HG03066 (cell line): ENCODE results near the gene ZC3H18.

ENCODE experiments used
- ATAC-seq: cut with Tn5 transposase; IDR thresholded peaks from one replicate; pipeline ENCODE4 v1.9.1; 2021; ENCODE audit warnings: low read depth; ENCODE audit not compliant: unreplicated experiment

Gene ZC3H18

DNA sequence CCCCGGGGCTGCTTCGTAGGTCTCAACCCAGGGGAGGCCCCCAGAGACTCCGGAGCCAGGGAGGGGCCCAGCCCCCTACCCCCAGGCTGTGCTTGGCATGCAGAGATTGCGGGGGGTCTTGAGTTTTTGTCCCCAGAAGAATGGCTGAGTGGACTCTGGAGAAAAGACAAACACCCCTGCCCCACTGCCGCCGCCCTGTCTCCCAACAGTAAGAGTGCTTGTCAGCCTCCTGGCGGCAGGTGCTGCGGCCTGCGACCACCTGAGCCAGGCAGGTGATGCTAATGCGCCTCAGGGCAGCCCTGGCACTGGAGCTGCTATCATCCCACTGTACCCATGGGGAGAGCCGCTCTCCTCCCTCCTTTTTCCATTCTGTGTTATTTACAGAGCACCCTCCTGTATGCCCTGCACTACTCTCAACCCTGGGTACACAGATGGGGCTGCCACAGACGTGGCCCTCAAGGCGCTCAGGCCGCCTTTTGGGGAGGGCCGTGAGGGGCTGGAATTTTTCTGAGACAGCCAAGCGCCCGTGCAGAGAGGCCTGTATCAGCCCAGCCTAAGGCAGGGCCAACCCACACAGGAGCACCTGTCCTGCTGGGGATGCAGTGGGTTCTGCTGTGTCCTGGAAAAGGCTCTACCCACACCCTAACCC, 65.6 kb downstream of the ZC3H18 start:
- no peak for ATAC-seq

DNA sequence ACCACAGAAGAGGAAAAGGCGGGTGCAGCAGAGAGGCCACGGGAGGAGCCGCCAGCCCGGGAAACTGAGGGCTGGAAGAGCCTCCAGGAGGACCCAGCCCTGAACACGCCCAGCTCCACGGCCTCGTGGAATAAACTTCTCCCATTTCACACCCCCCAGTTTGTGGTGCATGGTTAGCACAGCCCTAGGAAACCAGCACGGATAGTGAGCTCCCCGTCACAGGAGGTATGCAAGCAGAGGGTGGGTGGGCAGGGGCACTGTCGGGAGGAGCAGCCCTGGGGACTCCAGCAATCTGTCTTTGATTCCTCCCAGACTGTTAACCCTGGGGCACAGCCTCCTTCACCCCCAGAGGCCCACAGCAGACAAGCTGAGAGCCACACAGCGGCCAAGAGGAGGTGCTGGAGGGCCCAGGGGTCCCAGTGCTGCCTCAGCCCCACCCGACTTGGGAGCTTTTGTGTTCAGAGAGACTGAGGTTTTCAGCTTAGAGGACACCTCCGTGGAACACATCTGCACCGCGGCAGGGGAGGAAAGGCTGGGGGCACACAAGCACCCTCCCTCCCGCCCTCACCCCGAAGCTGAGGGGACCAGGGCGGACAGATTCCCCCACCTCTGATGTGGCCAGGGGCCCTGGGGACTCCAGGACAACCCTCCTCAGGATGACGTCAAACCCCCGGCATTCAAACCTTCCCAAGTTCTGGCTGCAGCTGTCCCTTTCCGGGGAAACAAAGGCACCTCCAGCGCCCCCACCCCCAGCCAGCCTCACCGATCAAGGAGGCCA, 66.5 kb downstream of the ZC3H18 start:
- no peak for ATAC-seq

DNA sequence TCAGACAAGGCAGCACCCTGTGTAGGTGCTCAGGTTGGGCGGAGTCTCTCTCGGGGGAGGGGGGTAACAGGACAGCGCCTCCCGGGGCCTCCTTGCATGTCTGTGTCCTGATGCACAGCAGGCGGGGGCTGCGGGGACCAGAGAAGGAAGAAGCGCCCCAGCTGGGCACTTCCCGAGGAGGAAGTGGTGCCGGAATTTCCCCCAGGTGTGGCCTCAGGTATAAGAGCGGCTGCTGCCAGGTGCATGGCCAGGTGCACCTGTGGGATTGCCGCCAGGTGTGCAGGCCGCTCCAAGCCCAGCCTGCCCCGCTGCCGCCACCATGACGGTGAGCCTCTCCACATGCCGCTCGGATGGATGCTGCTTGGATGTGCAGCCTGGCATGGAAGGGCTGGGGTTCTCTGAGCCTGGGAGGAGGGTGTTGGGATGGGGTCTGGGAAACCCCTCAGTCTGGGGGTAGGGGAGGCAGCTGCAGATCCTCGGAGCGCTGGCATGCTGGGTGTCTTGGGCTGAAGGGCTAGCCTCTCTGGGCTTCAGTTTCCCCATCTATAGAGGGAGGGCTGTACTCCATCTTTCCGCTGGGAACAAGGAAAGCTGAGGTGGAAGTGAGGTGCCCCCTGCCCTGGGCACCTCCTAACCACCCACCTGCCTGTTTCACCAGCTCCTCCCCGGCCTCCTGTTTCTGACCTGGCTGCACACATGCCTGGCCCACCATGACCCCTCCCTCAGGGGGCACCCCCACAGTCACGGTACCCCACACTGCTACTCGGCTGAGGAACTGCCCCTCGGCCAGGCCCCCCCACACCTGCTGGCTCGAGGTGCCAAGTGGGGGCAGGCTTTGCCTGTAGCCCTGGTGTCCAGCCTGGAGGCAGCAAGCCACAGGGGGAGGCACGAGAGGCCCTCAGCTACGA, 68.4 kb downstream of the ZC3H18 start, which contains the start of gene IL17C:
IL17C (plus strand) TSS at position 250 of the 908 bp plus-strand sequence; CDS start at position 320, 70 bp downstream.
- no peak for ATAC-seq

DNA sequence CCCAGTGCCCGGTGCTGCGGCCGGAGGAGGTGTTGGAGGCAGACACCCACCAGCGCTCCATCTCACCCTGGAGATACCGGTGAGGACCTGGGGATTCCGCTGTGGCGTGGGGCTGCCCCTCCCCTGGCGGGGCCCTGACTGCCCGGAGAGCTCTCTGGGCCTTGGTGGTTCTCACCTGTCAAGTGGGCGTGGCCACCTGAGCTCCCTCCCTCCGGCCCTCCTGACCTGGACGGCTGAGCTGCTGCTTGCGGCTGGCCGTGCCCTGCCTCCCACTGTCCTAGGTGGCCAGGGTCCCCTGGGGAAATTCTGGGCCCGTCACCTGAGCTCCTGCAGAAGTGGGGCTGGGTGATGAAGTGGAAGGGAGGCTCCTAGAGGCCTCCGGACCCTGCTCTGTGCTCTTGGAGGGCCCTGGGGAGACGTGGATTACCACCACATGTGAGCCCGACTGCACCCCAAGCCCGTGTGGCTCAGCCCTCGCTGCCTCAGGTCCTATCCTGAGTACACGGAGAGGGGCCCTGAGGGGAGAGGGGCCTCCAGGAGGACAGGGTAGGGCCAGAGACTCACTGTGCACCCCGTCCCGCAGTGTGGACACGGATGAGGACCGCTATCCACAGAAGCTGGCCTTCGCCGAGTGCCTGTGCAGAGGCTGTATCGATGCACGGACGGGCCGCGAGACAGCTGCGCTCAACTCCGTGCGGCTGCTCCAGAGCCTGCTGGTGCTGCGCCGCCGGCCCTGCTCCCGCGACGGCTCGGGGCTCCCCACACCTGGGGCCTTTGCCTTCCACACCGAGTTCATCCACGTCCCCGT, 69.2 kb downstream of the ZC3H18 start:
- no peak for ATAC-seq

- no peak for ATAC-seq
Measured at GRCh38 chr16:88640039-88640495, 69.9 kb downstream of the ZC3H18 start.

GRCh38 chr16:88640498-88641247, 70.5 kb downstream of the ZC3H18 start:
- no peak for ATAC-seq

DNA sequence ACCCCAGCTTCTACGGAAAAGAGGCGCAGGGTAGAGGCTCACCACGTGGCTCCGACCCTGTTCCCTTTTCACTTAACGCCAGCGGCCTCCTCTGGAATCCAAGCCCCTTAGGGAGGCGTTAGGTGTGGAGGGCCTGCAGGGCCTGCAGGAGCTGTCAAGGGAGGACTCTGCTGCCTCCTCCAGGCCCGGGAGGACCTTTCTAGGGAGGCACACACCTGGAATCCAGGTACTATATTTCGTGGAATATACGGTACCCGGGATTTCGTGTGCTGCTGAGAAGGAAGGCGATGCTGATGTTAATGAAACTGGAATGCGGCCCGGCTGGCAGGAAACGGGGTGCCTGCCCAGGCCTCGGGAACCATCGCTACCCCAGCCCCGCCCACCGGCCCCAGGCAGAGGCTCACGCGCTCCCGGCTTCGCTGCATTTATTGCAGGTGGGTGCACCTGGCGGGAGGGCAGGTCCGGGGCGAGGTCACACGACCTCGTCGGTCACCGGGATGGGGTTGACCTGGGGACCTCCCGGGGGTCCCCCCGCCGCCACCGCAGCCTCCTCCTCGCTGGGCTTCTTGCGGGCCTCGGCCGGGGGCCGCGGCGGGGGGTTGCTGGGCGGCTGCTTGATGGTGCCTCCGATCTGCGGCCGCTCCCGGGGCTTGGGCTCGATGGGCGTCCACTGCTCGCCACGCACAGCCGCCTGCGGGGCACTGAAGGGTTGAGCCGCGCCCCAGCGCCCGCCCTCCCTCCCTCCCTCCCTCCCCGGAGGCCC, 72.9 kb downstream of the ZC3H18 start:
- ATAC-seq: no peak

DNA sequence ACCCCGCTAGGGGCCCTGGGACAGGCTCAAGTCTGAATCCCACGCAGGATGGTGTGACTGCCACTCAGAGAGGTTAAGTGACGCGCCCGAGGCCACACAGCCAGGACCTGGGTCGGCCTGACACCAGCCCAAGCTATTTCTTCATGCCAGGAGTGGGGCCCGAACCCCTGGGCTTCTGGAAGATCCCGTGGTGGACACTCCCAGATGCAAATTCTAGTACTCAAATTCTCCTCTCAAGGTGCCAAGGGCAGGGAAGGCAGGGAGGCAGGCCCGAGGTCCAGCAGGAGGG, 73.4 kb downstream of the ZC3H18 start:
- no peak for ATAC-seq

DNA sequence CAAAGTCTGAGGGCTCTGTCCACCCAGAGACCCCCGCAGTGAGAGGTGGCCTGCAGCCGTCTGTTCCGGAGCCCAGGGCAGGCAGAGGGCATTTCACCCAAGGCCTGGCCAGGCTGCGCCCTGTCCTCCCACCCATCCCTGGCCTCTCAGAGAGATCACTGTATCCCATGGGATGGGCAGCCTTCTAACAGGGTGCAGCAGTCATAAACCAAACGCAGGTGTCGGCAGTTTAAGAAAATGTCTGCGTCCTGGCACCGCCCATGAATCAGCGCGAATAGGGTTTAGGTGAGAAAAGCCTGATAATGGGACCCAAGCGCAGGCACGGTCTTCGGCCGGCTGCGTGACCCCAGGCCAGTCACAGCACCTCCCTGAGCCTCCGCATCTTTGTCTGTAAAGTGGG, 75.3 kb downstream of the ZC3H18 start:
- ATAC-seq: no peak

DNA sequence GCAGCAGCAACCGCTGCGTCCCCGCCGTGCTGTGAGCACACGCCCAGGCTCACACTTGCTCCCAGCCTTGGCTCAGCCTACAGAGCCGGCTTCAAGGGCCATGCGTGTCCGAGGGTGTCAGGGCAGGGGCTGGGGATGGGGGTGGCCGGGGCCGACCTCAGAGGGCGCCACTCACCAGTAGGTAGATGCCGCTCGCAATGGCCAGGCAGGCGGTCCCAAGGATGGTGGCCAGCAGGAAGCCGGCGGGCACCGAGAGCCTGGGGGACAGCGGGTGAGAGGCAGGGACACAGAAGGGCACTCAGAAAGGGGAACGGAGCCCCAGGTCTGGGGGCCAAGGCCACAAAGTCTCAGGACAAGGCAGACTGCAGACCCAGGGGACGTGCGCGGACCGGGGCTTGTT, 75.7 kb downstream of the ZC3H18 start:
- no peak for ATAC-seq

DNA sequence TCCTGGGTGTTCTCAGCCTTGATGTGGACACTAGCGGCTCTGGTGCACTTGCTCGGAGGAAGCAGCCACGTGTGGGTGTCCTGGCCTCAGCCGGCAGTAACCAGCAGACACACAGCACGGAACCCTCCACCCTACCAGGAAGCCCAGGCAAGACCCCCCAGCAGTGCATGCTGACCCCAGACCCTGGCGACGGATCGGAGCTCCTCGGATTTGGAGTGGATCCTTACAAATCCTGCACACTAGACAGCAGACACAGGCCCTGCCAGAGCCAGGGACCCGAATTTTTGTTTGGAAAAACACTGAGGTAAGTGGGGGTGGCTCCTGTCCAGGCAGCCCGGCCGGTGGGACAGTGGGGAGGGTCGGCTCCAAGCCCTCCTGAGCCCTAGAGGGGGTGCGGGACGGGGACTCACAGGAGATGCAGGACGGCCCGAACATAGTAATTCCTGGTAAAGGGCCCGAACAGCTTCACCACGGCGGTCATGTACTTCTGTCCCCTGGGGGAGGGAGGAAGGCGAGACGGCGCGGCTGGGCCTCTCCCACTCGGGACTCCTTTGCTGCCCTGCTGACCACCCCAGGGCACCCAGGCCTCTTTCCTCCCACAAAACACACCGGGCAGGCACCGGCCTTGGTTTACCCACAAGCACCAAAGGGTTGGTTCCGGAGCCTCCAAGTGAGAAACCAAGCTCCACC, 76.3 kb downstream of the ZC3H18 start:
- no peak for ATAC-seq

DNA sequence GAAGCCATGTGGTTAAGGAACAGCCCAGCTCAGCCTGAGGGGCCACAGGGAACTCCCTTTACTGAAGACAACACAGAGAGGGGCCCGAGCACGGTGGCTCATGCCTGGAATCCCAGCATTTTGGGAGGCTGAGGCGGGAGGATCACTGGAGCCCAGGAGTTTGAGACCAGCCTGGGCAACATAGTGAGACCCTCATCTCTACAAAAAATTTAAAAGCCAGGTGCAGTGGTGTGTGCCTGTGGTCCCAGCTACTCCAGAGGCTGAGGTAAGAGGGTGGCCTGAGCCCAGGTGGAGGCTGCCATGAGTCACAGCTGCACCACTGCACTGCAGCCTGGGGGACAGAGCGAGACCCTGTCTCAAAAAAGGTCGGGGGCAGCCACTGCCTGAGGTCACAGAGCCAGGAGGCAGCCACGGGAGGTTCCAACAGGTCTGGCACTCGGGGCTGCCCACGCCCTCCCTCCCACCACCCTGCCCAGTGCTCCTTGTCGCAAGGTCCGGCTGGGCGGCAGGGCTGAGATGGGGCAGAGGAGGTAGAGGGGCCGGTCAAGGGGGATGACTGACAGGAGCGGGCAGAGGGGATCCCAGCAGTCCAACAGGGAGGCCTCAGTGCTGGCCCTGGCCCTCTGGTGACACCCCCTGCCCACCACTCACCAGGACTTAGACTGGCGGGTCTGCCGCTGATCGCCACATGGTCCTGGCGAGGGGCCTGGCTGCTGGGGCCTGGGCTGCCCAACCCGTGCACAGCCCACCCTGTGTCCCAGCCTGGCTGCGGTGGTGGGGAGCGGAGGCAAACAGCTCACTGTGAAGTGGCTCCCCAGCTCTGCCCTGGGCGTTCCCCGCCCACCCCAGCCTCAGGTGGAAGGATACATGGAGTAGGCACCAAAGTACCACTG, 77.2 kb downstream of the ZC3H18 start:
- no peak for ATAC-seq

GRCh38 chr16:88649195-88649923, 79.2 kb downstream of the ZC3H18 start:
- no peak for ATAC-seq

DNA sequence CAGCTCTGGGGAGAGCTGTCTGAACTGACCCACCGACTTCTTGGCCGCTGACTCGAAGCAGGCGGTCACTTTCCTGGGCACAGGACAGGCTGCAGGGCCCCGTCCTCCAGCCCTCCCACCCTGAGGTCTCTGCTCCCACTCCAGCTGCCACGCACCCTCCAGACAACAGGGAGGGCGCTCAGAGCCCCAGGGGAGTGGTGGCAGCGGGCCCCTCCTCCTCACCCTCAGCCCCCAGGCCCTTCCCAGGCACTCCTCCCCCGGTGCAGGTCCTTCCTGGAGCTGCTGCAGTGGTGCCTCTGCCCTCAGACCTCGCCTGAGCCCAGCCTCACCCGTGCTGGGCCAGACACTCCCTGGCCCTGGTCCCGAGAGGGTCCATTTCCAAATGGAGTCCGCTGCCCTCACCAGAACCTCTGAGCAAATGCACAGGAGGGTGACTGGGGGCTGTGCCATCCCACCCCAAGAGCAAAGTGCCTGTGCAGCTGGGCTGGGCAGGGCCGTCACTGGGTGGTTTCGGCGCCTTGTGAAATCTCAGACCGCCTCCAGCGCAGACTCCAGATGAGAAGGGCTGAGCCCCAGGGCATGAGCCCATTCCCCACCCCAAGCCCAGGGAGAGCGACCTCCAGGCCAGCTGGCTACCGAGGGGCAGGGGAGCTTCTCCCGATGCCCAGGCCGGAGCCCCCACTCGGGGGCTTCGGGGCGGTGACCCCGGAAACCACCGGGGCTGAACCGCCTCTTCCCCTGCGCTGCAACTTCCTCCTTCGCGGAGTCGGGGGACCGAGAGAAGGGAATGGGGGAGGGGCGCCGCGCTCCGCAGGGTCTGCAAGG, 79.9 kb downstream of the ZC3H18 start:
- ATAC-seq: peak; percentile 6

- ATAC-seq: peak; percentile 71
Measured at GRCh38 chr16:88650749-88651275, 80.6 kb downstream of the ZC3H18 start, which contains the start of gene CYBA. Gene CYBA, minus strand, starts transcription at chr16:88651053. Its CDS starts 40 bp downstream, at chr16:88651013.
